Vagina (tissue), 2 donors: Measurements from ENCODE around the gene PMEPA1.

Source experiments
- POLR2AphosphoS5 ChIP-seq, 2 donors: sonication (generic); formaldehyde crosslinking; IDR thresholded peaks; one replicate each; pipeline ENCODE4 v1.9.0; 2017; ENCODE audit warnings: antibody characterized with exemption in 2 of 2, mild to moderate bottlenecking in 2 of 2, low read depth in 1 of 2; ENCODE audit not compliant: insufficient read depth in 1 of 2
- TF ChIP-seq, protein P1 (sequence below), 3 experiments: fragments of 450-650 bp in 2 of 3; fragments of 200-600 bp in 1 of 3; sonication (generic) in 1 of 3; IDR thresholded peaks; one replicate each; pipeline ENCODE4 v1.5.1; 2017 to 2019; ENCODE audit warnings: antibody characterized with exemption in 3 of 3, mild to moderate bottlenecking in 2 of 3, moderate library complexity in 2 of 3

DNA sequence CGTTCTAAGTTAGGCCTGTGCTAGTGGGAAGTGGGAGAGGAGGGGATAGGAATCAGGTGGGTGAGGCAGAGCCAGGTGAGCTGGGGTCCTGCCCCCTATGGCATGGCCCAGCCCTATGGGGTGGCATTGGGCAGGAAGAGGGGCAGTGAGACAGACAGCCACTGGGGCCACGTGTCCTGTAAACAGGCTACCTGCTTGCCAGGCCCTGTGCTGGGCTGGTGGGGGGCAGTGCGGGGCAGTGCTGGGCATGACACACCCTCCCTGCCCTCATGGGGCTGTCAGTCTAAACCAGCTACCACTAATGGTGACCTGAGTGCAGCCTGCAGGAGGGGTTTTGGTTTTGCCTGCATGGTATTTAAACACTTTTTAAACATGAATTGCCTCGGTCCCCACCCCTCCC lies 10.1 kb upstream of the PMEPA1 start:
- no peak for TF ChIP-seq POLR2AphosphoS5 (IDR thresholded peaks at IDR 0.05; ENCODE audit: insufficient read depth in 1 of 2, low read depth in 1 of 2)
- TF ChIP-seq, protein P1, sequence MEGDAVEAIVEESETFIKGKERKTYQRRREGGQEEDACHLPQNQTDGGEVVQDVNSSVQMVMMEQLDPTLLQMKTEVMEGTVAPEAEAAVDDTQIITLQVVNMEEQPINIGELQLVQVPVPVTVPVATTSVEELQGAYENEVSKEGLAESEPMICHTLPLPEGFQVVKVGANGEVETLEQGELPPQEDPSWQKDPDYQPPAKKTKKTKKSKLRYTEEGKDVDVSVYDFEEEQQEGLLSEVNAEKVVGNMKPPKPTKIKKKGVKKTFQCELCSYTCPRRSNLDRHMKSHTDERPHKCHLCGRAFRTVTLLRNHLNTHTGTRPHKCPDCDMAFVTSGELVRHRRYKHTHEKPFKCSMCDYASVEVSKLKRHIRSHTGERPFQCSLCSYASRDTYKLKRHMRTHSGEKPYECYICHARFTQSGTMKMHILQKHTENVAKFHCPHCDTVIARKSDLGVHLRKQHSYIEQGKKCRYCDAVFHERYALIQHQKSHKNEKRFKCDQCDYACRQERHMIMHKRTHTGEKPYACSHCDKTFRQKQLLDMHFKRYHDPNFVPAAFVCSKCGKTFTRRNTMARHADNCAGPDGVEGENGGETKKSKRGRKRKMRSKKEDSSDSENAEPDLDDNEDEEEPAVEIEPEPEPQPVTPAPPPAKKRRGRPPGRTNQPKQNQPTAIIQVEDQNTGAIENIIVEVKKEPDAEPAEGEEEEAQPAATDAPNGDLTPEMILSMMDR (IDR thresholded peaks at IDR 0.05), result no peak
